WTC11 (cell line): ENCODE data around the gene CDH22. TPM values are rescaled to one million over a fixed set of nuclear protein-coding genes. Genes with fewer than 3 reads are reported as not detected.

Experiments used
- ATAC-seq: fragments of 200-7000 bp; cut with Tn5 transposase; 2 replicates; pipeline ENCODE4 v1.10.0; 2021; ENCODE audit warnings: mild to moderate bottlenecking, moderate library complexity
- CTCF ChIA-PET: fragments of 300-600 bp; sonication (Branson Sonifier 250); formaldehyde crosslinking; loops from one replicate; lab custom pipeline; 2021; ENCODE audit warnings: antibody characterized with exemption; lab: Charles Lee
- POLR2A ChIA-PET: fragments of 350-600 bp; sonication (Branson Sonifier 250); formaldehyde crosslinking; loops from one replicate; lab custom pipeline; 2021; ENCODE audit warnings: antibody characterized with exemption; lab: Charles Lee
- DNase-seq: peaks from one replicate; pipeline ENCODE4 v3.0.0; 2021; ENCODE audit warnings: low spot score
- H3K27ac Mint-ChIP-seq: 2 replicates; pipeline ENCODE4 v1.8.0; 2021; ENCODE audit warnings: mixed read lengths
- H3K27me3 Mint-ChIP-seq: 2 replicates; pipeline ENCODE4 v1.8.0; 2021; ENCODE audit warnings: low read depth, mild to moderate bottlenecking, moderate library complexity, mixed read lengths
- H3K36me3 Mint-ChIP-seq: 2 replicates; pipeline ENCODE4 v1.8.0; 2021; ENCODE audit warnings: mixed read lengths
- H3K4me1 Mint-ChIP-seq: 2 replicates; pipeline ENCODE4 v1.8.0; 2022; ENCODE audit warnings: mixed read lengths
- H3K4me3 Mint-ChIP-seq: 2 replicates; pipeline ENCODE4 v1.8.0; 2021; ENCODE audit warnings: mild to moderate bottlenecking, moderate library complexity, mixed read lengths
- H3K9me3 Mint-ChIP-seq: 2 replicates; pipeline ENCODE4 v1.8.0; 2021; ENCODE audit warnings: mixed read lengths
- E2F1 ChIP-seq: sonication (generic); formaldehyde crosslinking; IDR thresholded peaks from 2 replicates; pipeline ENCODE4 v1.8.0; 2022; ENCODE audit warnings: mild to moderate bottlenecking, missing genetic modification reagents
- FOXK1 ChIP-seq: sonication (generic); formaldehyde crosslinking; IDR thresholded peaks from 2 replicates; pipeline ENCODE4 v1.8.0; 2022; ENCODE audit warnings: mild to moderate bottlenecking, moderate library complexity, missing genetic modification reagents
- GRHL2 ChIP-seq: fragments of 250-450 bp; sonication (Bioruptor Pico); IDR thresholded peaks from 2 replicates; pipeline ENCODE4 v1.8.0; 2022; ENCODE audit warnings: mild to moderate bottlenecking, moderate library complexity; ENCODE audit not compliant: insufficient replicate concordance, severe bottlenecking
- NFYB ChIP-seq: sonication (generic); formaldehyde crosslinking; conservative IDR thresholded peaks from 2 replicates; pipeline ENCODE4 v1.8.0; 2022; ENCODE audit warnings: low read depth, missing genetic modification reagents
- PRRX2 ChIP-seq: fragments of 250-450 bp; sonication (Bioruptor Pico); IDR thresholded peaks from 2 replicates; pipeline ENCODE4 v1.8.0; 2021; ENCODE audit warnings: mild to moderate bottlenecking
- RELA ChIP-seq: sonication (generic); formaldehyde crosslinking; IDR thresholded peaks from 2 replicates; pipeline ENCODE4 v1.8.1; 2022; ENCODE audit warnings: missing genetic modification reagents, mild to moderate bottlenecking, borderline replicate concordance
- ZMAT4 ChIP-seq: fragments of 250-450 bp; sonication (Bioruptor Pico); IDR thresholded peaks from 2 replicates; pipeline ENCODE4 v1.9.0; 2021; ENCODE audit warnings: mild to moderate bottlenecking
- ZNF121 ChIP-seq: sonication (generic); formaldehyde crosslinking; IDR thresholded peaks from 2 replicates; pipeline ENCODE4 v1.8.0; 2023; ENCODE audit warnings: missing genetic modification reagents
- ZNF219 ChIP-seq: sonication (generic); formaldehyde crosslinking; IDR thresholded peaks from 2 replicates; pipeline ENCODE4 v1.8.0; 2023; ENCODE audit warnings: missing genetic modification reagents, mild to moderate bottlenecking, borderline replicate concordance
- ZNF396 ChIP-seq: fragments of 250-450 bp; sonication (Bioruptor Pico); IDR thresholded peaks from 2 replicates; pipeline ENCODE4 v1.8.0; 2021; ENCODE audit warnings: mild to moderate bottlenecking, moderate library complexity, borderline replicate concordance
- ZNF671 ChIP-seq: fragments of 250-450 bp; sonication (Bioruptor Pico); IDR thresholded peaks from 2 replicates; pipeline ENCODE4 v1.8.0; 2021; ENCODE audit warnings: mild to moderate bottlenecking
- total RNA-seq: library from RNA; stranded (reverse); gene quantifications from 3 replicates; pipeline ENCODE4 v1.2.3, GENCODE V29; 2021
- TF ChIP-seq, protein P1 (sequence below): sonication (generic); formaldehyde crosslinking; IDR thresholded peaks from 2 replicates; pipeline ENCODE4 v1.8.1; 2023; ENCODE audit warnings: mild to moderate bottlenecking, missing genetic modification reagents
- TF ChIP-seq, protein P2 (sequence below): sonication (generic); formaldehyde crosslinking; IDR thresholded peaks from 2 replicates; pipeline ENCODE4 v1.8.0; 2023; ENCODE audit warnings: missing genetic modification reagents
- TF ChIP-seq, protein P3 (sequence below): sonication (generic); formaldehyde crosslinking; IDR thresholded peaks from 2 replicates; pipeline ENCODE4 v1.8.0; 2022; ENCODE audit warnings: mild to moderate bottlenecking, missing genetic modification reagents
- TF ChIP-seq, protein P4 (sequence below): sonication (generic); formaldehyde crosslinking; IDR thresholded peaks from 2 replicates; pipeline ENCODE4 v1.8.1; 2022; ENCODE audit warnings: mild to moderate bottlenecking, missing genetic modification reagents, moderate library complexity, borderline replicate concordance

The CDH22 gene
- total RNA-seq, 1 experiment from 2014 or later: 0.13 TPM

GRCh38 chr20:46186210-46186609 lies 122.1 kb downstream of the CDH22 start (continued):
- TF ChIP-seq, protein P1, sequence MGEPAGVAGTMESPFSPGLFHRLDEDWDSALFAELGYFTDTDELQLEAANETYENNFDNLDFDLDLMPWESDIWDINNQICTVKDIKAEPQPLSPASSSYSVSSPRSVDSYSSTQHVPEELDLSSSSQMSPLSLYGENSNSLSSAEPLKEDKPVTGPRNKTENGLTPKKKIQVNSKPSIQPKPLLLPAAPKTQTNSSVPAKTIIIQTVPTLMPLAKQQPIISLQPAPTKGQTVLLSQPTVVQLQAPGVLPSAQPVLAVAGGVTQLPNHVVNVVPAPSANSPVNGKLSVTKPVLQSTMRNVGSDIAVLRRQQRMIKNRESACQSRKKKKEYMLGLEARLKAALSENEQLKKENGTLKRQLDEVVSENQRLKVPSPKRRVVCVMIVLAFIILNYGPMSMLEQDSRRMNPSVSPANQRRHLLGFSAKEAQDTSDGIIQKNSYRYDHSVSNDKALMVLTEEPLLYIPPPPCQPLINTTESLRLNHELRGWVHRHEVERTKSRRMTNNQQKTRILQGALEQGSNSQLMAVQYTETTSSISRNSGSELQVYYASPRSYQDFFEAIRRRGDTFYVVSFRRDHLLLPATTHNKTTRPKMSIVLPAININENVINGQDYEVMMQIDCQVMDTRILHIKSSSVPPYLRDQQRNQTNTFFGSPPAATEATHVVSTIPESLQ (CRISPR knock-in tag): no peak

DNA sequence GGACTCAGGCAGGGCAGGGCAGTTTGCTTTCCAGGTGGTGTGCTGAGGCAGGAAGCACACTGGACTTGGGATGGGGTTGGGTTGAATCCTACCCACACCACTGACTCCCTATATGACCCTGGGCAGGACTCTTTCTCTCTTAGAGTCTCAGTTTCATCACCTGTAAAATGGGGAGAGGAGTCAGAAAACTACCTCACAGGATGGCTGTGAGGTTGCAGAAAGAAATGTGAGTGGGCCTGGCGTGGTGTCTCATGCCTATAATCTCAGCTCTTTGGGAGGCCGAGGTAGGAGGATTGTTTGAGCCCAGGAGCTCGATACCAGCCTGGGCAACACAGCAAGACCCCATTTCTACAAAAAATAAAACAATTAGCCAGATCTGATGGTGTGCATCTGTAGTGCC lies 122.9 kb downstream of the CDH22 start:
- no peak overlapping the region for H3K27ac Mint-ChIP-seq
- H3K9me3 Mint-ChIP-seq: no peaks in the 10 kb centered on the region
- ATAC-seq: no peak
- POLR2A ChIA-PET: no interaction called here
- H3K4me1 Mint-ChIP-seq: peaks cover 5% of the 10 kb centered on the region
- no peak for DNase-seq
- TF ChIP-seq NFYB (CRISPR knock-in tag) (no peak), RELA (CRISPR knock-in tag) (no peak), ZNF121 (0 out of 2 replicates have a peak, but pooled peaks have one; percentile 2), ZNF396 (no peak), E2F1 (CRISPR knock-in tag) (no peak)
- TF ChIP-seq, protein P2, sequence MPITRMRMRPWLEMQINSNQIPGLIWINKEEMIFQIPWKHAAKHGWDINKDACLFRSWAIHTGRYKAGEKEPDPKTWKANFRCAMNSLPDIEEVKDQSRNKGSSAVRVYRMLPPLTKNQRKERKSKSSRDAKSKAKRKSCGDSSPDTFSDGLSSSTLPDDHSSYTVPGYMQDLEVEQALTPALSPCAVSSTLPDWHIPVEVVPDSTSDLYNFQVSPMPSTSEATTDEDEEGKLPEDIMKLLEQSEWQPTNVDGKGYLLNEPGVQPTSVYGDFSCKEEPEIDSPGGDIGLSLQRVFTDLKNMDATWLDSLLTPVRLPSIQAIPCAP (CRISPR knock-in tag): no peak
- TF ChIP-seq, protein P3, sequence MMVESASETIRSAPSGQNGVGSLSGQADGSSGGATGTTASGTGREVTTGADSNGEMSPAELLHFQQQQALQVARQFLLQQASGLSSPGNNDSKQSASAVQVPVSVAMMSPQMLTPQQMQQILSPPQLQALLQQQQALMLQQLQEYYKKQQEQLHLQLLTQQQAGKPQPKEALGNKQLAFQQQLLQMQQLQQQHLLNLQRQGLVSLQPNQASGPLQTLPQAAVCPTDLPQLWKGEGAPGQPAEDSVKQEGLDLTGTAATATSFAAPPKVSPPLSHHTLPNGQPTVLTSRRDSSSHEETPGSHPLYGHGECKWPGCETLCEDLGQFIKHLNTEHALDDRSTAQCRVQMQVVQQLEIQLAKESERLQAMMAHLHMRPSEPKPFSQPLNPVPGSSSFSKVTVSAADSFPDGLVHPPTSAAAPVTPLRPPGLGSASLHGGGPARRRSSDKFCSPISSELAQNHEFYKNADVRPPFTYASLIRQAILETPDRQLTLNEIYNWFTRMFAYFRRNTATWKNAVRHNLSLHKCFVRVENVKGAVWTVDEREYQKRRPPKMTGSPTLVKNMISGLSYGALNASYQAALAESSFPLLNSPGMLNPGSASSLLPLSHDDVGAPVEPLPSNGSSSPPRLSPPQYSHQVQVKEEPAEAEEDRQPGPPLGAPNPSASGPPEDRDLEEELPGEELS (CRISPR knock-in tag): no peak
- TF ChIP-seq, protein P4, sequence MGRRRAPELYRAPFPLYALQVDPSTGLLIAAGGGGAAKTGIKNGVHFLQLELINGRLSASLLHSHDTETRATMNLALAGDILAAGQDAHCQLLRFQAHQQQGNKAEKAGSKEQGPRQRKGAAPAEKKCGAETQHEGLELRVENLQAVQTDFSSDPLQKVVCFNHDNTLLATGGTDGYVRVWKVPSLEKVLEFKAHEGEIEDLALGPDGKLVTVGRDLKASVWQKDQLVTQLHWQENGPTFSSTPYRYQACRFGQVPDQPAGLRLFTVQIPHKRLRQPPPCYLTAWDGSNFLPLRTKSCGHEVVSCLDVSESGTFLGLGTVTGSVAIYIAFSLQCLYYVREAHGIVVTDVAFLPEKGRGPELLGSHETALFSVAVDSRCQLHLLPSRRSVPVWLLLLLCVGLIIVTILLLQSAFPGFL: no peak
- no peak overlapping the region for H3K4me3 Mint-ChIP-seq
- CTCF ChIA-PET: interaction anchor here (0.6 to 0.7 kb wide), 2 partner anchors 18 to 83 kb away, joined by 3 read pairs; no protein-coding TSS in a partner anchor
- H3K36me3 Mint-ChIP-seq: no peaks in the 10 kb centered on the region
- no peaks in the 10 kb centered on the region for H3K27me3 Mint-ChIP-seq

GRCh38 chr20:46183768-46184167 lies 124.5 kb downstream of the CDH22 start:
- CTCF ChIA-PET: interaction anchor here (0.7 kb wide), 1 partner anchor 129 kb away, joined by 3 read pairs; no protein-coding TSS in a partner anchor
- H3K9me3 Mint-ChIP-seq: no peaks in the 10 kb centered on the region

GRCh38 chr20:46182276-46183200 lies 125.8 kb downstream of the CDH22 start:
- no peak for ATAC-seq
- TF ChIP-seq PRRX2 (CRISPR knock-in tag) (no peak), ZNF671 (CRISPR knock-in tag) (no peak), ZMAT4 (no peak), GRHL2 (no peak)
- TF ChIP-seq, all 79 proteins: peak for 0
- Mint-ChIP-seq H3K27ac (no peak overlapping the region), H3K9me3 (no peaks in the 10 kb centered on the region), H3K36me3 (no peaks in the 10 kb centered on the region), H3K4me3 (no peak overlapping the region), H3K4me1 (no peaks in the 10 kb centered on the region), H3K27me3 (no peaks in the 10 kb centered on the region; the same call in 1 of the 2 replicates)
- no peak for DNase-seq
- CTCF ChIA-PET: interaction anchor here (0.7 to 1.3 kb wide), 3 partner anchors 16 to 124 kb away, joined by 3 read pairs; no protein-coding TSS in a partner anchor
- POLR2A ChIA-PET: interaction anchor here (0.5 kb wide), 1 partner anchor 33 kb away, joined by 3 read pairs; no protein-coding TSS in a partner anchor

More at GRCh38 chr20:46183768-46184167, 124.5 kb downstream of the CDH22 start:
- H3K36me3 Mint-ChIP-seq: no peaks in the 10 kb centered on the region
- TF ChIP-seq ZNF219 (CRISPR knock-in tag): no peak
- no peak for TF ChIP-seq FOXK1 (CRISPR knock-in tag)
- no peak for TF ChIP-seq PRRX2 (CRISPR knock-in tag)
- TF ChIP-seq, all 79 proteins: peak for 0
- DNase-seq: no peak
- Mint-ChIP-seq H3K4me3 (no peak overlapping the region), H3K27me3 (no peaks in the 10 kb centered on the region; the same call in 1 of the 2 replicates), H3K4me1 (peaks cover 2% of the 10 kb centered on the region; the same call in 1 of the 2 replicates), H3K27ac (no peak overlapping the region)
- ATAC-seq: no peak
- POLR2A ChIA-PET: no interaction called here
